AG09309 (cell line): ENCODE data around the gene RASGRP1.

ENCODE experiments used
- DNase-seq: peaks from one replicate; pipeline ENCODE4 v3.0.0-alpha.2; 2010; ENCODE audit warnings: low read depth
- H3K4me3 ChIP-seq: 2 replicates; pipeline ENCODE4 v1.5.1; 2011; ENCODE audit warnings: mild to moderate bottlenecking, low read depth, low read length, moderate library complexity; ENCODE audit not compliant: control insufficient read depth
- TF ChIP-seq, protein P1 (sequence below): IDR thresholded peaks from 2 replicates; pipeline ENCODE4 v1.5.1; 2011; ENCODE audit warnings: mild to moderate bottlenecking, low read depth, low read length, inconsistent platforms; ENCODE audit not compliant: insufficient read depth, control insufficient read depth; ENCODE audit errors: missing control alignments

Gene RASGRP1

DNA sequence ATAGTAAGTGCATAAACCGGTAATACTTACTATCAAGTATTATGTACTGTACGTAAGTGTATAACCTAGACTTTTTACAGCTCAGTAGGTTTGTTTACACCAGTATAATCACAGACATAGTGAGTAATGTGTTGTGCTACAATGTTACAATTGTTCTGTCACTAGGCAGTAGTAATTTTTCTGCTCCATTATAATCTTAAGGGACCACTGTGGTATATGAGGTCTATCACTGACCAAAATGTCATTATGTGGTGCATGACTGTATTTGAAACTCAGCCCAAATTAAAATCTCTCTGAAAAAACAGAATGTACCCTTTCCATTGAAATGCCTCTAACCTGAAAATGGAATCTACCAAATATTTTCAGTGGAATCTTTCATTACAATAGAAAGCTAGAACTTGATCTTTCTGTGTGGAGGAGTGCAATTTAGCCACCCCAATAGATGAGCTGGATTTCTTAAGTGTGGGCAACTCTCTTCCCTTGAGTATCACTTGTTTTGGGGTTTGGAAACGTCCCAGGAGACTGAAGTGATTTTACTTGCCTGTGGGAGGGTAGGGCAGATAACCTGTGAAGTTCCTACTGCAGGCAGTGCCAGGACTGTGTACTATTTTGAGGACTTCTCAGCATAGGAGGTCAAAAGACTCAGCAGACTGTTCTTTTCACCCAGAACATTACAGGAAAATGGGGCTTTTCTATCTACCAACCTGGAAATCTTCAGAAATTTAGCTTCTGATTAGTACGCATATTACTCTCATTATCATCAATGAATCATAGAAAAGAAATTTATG is 59.7 kb downstream of the RASGRP1 start:
- no peak for DNase-seq
- TF ChIP-seq, protein P1, sequence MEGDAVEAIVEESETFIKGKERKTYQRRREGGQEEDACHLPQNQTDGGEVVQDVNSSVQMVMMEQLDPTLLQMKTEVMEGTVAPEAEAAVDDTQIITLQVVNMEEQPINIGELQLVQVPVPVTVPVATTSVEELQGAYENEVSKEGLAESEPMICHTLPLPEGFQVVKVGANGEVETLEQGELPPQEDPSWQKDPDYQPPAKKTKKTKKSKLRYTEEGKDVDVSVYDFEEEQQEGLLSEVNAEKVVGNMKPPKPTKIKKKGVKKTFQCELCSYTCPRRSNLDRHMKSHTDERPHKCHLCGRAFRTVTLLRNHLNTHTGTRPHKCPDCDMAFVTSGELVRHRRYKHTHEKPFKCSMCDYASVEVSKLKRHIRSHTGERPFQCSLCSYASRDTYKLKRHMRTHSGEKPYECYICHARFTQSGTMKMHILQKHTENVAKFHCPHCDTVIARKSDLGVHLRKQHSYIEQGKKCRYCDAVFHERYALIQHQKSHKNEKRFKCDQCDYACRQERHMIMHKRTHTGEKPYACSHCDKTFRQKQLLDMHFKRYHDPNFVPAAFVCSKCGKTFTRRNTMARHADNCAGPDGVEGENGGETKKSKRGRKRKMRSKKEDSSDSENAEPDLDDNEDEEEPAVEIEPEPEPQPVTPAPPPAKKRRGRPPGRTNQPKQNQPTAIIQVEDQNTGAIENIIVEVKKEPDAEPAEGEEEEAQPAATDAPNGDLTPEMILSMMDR = no peak
- H3K4me3 ChIP-seq = no peak overlapping the region

DNA sequence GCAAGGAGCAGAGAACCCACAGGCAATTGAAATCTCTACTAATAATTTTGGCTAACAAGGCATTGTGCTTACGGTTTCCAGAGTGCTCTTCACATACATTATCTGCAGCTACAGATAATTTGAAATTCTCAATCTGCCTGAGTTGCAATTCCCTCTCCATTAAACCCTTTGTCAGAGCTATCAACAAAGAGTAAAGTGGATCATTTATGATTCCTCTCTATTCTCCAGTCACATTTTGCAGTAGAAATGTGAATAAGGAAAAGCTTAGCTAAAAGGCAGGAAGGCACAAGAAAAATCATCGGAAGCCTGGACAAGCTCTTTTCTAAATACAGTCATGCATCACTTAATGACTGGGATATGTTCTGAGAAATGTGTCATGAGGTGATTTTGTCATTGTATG is 61.1 kb downstream of the RASGRP1 start:
- no peak overlapping the region for H3K4me3 ChIP-seq
- TF ChIP-seq, protein P1 = no peak
- DNase-seq = no peak

DNA sequence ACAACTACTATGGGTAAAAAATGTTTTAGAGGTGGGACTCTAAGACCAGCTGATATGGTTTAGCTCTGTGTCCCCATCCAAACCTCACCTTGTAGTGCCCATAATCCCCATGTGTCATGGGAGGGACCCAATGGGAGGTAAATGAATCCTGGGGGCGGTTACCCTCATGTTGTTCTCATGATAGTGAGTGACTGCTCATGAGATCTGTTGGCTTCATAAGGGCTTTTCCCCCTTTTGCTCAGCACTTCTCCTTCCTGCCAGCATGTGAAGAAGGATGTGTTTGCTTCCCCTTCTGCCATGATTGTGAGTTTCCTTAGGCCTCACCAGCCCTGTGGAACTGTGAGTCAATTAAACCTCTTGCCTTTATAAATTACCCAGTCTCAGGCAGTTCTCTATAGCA is 65.0 kb downstream of the RASGRP1 start:
- no peak for DNase-seq
- H3K4me3 ChIP-seq = no peak overlapping the region
- TF ChIP-seq, protein P1 = no peak

DNA sequence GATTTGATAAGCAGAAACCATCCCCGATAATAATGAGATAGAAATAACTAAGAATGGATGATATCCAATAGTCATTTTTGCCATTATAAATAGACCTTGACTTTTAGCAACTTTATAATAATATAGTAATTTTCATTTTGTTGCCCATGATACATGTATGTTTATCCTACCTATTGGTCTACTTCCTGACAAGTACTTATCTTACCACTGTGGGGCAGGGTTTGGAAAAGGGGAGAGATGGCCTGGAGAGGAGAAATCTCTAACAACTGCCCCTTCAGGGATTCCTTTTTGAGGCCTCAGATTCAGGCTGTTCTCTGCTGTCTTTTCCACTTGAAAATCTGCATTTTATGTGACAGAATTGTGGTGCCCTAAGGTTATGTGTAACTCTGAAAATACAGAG is 68.5 kb downstream of the RASGRP1 start:
- no peak overlapping the region for H3K4me3 ChIP-seq
- no peak for DNase-seq
- TF ChIP-seq, protein P1 = no peak

DNA sequence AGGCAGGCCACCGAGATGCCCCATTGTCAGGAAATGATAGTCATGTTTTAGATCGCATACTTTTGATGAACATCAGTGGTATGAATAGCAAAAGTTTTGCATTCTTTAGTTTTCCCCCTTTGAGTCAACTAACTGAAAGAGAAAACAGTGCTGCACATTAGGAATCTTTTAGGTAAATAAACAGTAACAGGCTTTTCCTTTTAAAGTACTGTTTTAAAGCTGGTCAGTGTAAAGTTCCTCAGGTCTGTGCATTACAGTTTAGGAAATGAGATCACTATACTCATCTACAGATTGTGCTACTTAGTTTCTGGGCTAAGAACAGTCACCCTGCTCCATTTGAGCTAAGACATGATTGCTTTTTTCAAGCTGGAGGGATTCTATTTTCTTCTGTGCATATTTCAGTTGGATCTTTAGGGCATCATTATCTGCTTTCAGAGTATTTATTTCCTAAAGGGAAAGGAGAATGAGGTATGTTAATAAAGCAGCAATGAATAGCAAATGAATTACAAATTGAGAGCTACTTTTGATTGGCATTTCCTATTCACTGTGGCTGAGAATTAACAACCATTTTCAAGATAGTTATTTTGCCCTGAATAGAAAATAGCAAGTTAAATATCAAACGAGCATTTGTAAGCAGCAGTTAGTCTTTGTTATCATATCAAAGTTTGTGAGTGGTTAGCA is 74.2 kb downstream of the RASGRP1 start:
- no peak for DNase-seq
- TF ChIP-seq, protein P1 = no peak

DNA sequence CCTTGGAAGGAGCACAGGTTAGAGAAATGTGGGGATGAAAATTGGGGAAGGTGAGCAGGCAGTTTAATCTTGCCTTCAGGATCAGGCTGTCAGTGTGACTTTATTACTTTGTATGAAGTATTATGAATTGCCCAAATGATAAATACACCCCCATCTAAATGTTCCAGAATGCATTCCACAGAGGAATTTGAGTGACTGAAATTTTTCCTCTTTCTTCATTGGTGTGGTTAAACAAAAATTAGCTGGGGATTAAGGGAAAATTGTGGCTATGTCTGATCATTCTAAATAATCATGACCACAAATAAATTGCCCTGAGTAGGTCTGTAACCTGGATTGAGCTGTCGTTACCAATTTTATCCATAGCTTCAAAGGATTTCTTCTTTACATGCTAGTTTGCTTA is 77.2 kb downstream of the RASGRP1 start:
- TF ChIP-seq, protein P1 = no peak

More for the DNA sequence above, 74.2 kb downstream of the RASGRP1 start:
- H3K4me3 ChIP-seq = no peak overlapping the region

More for the DNA sequence above, 77.2 kb downstream of the RASGRP1 start:
- H3K4me3 ChIP-seq = no peak overlapping the region
- DNase-seq = no peak
